ENCODE results near the gene USF3. TPM values are rescaled to one million over a fixed set of nuclear protein-coding genes. Genes with fewer than 3 reads are reported as not detected.

The USF3 gene
- total and polyA plus RNA-seq, 4 donors: 4.6 to 16.0 (median 11.4) TPM

GRCh38 chr3:113626503-113627371 lies 69.7 kb downstream of the USF3 start:
- peak overlapping the region in 1 of 2 donors; percentile 35 for H3K27ac ChIP-seq (ENCODE audit: low read depth in 1 of 2, low read length in 2 of 2)
- H3K36me3 ChIP-seq (ENCODE audit: control insufficient read depth in 4 of 4, insufficient read depth in 3 of 4, low read depth in 1 of 4, low read length in 3 of 4): no peaks in the 10 kb centered on the region
- 26% methylated on average over 10 of the region's 10 CpGs for WGBS
- TF ChIP-seq SP1 (IDR thresholded peaks at IDR 0.05) (peak; percentile 8), ZBTB33 (IDR thresholded peaks at IDR 0.05) (no peak), REST (IDR thresholded peaks at IDR 0.05) (peak; percentile 18), GABPA (IDR thresholded peaks at IDR 0.05 in 1 of 2, conservative IDR thresholded peaks at IDR 0.05 in 1 of 2) (no peak), CTCF (IDR thresholded peaks at IDR 0.05; ENCODE audit: low read depth, low read length, missing input control) (peak; percentile 83), MAX (IDR thresholded peaks at IDR 0.05) (peak; percentile 14), ATF3 (IDR thresholded peaks at IDR 0.05) (peak; percentile 20), EGR1 (IDR thresholded peaks at IDR 0.05; ENCODE audit: low read depth in 2 of 2) (no peak), YY1 (IDR thresholded peaks at IDR 0.05) (peak; percentile 40), RXRA (IDR thresholded peaks at IDR 0.05) (peak in 1 of 2 donors; percentile 23), RAD21 (IDR thresholded peaks at IDR 0.05) (peak; percentile 95 to 98), FOXA2 (IDR thresholded peaks at IDR 0.05) (peak; percentile 15), TAF1 (conservative IDR thresholded peaks at IDR 0.05) (no peak), HNF4A (conservative IDR thresholded peaks at IDR 0.05) (peak in 1 of 2 donors; percentile 17)
- no peaks in the 10 kb centered on the region for H3K27me3 ChIP-seq (ENCODE audit: control insufficient read depth in 4 of 4, insufficient read depth in 4 of 4, low read length in 3 of 4)
- peaks cover 0 to 9% (median 4%) of the 10 kb centered on the region in 4 donors for H3K4me1 ChIP-seq (ENCODE audit: control insufficient read depth in 4 of 4, insufficient read depth in 4 of 4, low read length in 3 of 4)
- peak; percentile 44 for DNase-seq (ENCODE audit: low spot score)
- no peaks in the 10 kb centered on the region for H3K9me3 ChIP-seq (ENCODE audit: control insufficient read depth in 4 of 4, low read length in 3 of 4)
- H3K9ac ChIP-seq (ENCODE audit: low read depth in 1 of 2, low read length in 2 of 2): peak overlapping the region; percentile 36 to 41
- peak overlapping the region in 1 of 3 donors; percentile 2 for H3K4me3 ChIP-seq (ENCODE audit: low read depth in 1 of 3, low read length in 3 of 3)

All from liver (tissue), 9 donors.